Stimulated activated CD4-positive, alpha-beta T cell treated with anti-CD3 and anti-CD28 coated beads, Interleukin-2, amount 100 ng/mL, for 4 hours (primary cell): ENCODE results near the gene NR3C2.
"Not testable (repeated sequence)": the region's sequence is repeated elsewhere in the genome, so short reads cannot be mapped to it uniquely, and the experiment has no call there.

ENCODE experiments used
- DNase-seq: peaks from one replicate; pipeline ENCODE4 v3.0.0-alpha.2; 2020; ENCODE audit warnings: low read depth

NR3C2 gene

GRCh38 chr4:148164557-148164956, 277.7 kb downstream of the NR3C2 start:
- DNase-seq: no peak

DNA sequence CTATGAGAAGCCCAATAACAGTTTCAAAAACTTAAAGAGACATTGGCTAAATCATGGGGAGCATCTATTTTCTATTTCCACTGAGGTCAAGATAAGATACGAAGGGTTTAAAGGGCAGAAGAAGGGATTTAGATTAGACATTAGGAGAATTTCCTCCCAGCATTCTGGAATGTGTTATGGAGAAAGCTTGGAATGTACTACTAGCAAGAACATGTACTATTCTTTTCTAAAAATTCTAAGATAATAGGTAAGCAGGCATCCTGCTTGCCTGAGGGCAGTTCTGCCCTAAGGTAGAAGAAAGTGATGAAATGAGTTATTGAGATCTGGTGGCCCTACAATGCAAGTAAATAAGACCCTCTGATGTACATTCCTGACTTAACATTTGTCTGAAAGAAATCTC, 279.2 kb downstream of the NR3C2 start:
- DNase-seq: no peak

DNA sequence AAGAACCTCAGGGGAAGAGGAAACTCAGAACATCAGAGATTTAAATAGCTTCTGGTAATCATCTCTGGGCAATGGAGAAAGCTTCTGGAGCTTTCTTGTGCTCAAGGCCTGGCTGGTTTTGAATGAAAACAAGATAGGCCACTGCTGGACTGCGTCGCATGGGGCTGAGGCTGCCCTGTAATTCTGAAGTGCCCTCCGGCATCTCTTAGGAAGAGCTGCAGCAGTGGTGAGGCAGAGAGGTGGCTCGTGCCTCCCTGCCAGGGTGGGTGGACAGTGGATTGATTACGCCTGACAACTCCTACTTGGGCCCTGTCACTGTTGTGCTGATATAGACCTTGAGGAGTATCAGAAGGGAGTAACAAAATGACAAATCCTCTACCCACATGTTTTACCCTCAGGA, 279.7 kb downstream of the NR3C2 start:
- DNase-seq: no peak

DNA sequence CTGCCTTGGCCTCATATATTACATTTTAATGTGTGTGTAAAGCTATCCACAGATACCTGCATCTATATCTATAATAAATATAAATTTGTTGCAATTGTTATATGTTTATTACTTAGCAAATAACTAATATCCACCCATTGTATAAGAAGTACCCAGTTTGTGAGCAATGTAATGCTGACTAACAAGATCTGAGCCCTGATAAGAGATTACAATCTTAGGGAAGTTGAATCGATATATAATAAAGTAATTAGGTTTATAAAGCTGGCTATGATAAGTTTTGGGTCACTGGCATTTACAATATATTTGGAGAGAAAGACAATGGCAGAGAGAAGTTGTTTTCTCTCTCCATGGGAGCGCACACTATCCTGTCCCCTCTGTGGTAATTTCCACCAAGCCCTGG, 280.6 kb downstream of the NR3C2 start:
- DNase-seq: no peak

- no peak for DNase-seq
Observed at GRCh38 chr4:148159793-148160192, 282.4 kb downstream of the NR3C2 start.

DNA sequence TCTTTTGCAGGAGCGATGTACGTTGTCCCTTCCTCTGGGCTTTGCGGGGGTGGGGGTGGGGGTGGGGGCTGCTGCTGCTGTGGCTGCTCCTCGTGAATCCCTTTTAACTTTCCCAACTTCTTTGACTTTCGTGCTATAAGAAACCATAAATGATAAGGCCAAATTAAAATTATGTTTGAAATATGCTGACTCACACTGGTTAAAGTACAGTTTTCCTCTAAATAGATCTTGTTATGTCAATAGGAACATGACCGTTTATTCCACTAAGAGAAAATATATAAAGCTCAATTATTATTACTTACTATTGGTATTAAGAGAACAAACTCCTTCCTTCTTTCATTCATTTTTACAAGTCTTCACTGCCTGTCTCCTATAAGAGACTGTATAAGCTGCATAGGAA, 287.4 kb downstream of the NR3C2 start:
- no peak for DNase-seq

GRCh38 chr4:148152868-148153625, 289.2 kb downstream of the NR3C2 start:
- DNase-seq: no peak

GRCh38 chr4:148151806-148152205, 290.4 kb downstream of the NR3C2 start:
- no peak for DNase-seq

- no peak for DNase-seq
Observed at GRCh38 chr4:148145475-148145874, 296.7 kb downstream of the NR3C2 start.

DNA sequence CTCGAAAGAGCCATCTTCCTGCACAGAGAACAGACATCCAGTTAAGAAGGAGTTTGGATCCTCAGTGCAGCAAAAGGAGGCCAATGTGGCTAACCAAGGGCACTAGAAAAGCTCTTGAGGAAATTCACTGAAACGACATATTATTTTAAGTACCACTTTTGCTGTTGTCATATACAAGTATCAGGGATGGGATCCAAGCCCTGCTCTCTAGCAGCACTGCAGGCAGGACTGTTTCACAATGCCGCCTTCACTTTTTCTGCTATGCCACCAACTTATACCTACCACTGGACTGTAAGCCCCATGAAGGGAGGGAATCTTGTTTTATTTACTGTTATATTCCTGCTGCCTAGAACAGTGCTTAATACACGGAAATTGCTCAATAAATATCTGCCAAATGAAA, 299.0 kb downstream of the NR3C2 start:
- no peak for DNase-seq

- no peak for DNase-seq
Observed at GRCh38 chr4:148141501-148141900, 300.7 kb downstream of the NR3C2 start.

- DNase-seq: no peak
Observed at GRCh38 chr4:148126825-148127224, 315.4 kb downstream of the NR3C2 start.

- DNase-seq: no peak
Observed at GRCh38 chr4:148124512-148124911, 317.7 kb downstream of the NR3C2 start.

DNA sequence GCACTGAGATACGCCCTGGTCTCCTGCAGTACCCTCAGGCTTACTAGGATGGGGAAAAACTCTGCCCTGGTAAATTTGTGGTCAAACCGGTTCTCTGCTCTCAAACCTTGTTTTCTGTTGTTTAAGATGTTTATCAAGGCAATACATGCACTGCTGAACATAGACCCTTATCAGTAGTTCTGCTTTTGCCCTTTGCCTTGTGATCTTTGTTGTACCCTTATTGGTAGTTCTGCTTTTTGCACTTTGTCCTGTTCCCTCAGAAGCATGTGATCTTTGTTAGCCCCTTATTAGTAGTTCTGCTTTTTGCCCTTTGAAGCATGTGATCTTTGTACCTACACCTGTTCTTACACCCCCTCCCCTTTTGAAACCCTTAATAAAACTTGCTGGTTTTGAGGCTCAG, 319.1 kb downstream of the NR3C2 start:
- not testable (repeated sequence) for DNase-seq

- no peak for DNase-seq
Observed at GRCh38 chr4:148120216-148120615, 322.0 kb downstream of the NR3C2 start.

DNA sequence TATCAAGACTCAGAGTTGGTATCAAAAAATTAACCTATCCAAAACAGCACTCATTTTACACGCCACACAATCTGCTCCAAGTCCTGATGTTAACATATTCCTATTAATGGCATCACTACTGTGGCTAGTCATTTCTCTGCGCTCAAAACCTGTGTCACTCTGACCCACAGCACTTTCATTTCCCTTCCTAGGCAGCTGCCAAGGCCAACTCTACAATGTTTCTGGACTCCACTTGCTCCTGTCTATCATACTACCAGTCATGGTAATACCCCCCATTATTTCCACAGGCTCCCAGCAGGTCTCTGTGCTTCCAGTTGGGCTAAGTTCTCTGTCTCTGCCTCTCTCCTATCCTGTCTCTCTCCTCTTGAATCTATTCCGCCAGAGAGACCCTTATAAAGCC, 323.6 kb downstream of the NR3C2 start:
- no peak for DNase-seq

GRCh38 chr4:148118179-148118578, 324.0 kb downstream of the NR3C2 start:
- DNase-seq: no peak

GRCh38 chr4:148116969-148117368, 325.2 kb downstream of the NR3C2 start:
- no peak for DNase-seq

- DNase-seq: no peak
Observed at GRCh38 chr4:148116264-148116663, 325.9 kb downstream of the NR3C2 start.

DNA sequence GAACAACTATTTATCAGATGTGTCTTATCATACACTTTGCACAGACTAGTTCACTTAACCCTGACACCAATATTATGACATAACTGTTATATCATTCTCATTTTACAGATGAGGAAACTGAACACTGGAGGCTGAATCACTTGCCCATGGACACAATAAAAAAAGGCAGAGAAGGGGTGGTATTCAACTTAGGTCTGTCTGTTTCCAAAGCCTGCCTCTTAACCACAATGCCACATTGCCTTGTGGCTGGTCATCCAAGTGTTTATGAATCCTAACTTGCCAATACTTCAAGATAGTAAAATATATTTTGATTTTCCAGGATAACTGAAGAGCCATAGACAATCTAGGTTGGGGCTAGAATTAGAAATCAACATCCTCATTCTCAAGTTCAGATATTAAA, 327.8 kb downstream of the NR3C2 start:
- DNase-seq: no peak

DNA sequence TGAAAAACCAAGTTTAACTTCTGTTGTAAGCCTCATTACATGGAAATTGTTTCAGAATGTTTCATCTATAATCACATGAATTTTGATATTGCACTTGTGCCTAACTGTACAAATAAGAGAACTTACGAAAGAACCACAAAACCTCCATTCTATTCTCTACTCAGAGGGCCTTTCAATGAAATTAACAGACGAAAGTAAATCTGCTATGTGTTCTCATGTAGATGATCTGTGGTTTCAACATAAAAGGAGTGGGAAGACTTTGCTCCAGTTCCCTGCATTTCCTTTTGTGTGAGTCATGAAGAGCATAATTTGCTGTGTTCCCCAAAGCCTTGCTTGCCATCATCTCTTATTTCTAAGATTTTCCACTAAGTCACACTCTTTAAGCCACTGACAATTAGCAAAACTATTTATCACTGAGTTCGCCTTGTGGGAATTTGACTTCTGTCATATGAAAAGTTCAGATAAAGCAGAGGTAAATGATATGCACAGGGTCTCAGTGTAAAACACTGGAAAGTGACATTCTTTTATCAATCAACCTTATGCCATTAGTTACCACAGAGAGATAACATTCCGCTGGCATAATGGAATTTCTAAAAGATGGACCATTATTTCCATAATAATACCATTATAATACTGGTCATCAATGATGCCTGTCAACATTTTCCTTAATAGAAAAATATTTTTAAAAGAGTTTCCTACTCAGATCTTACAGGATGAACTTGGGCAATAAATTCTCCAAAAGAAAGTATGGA, 329.8 kb downstream of the NR3C2 start:
- DNase-seq: no peak

DNA sequence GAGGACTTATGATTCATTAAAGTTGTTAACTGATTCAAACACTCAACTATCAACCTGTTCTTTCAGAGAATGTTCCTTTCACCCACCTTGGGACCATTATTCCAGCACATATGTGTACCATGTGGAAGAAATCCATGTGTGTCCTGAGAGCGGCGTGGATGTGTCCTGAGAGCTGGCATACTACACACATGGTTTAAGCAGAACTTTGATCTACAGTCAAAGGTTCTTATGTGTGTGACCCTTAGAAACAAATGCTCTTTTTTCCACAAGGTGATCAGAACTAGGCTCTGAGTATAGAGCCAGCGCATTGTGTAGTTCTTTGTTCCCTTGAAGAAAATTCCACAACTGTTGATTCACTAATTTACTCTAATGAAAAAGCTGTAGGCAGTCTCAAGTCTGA, 332.0 kb downstream of the NR3C2 start:
- no peak for DNase-seq

DNA sequence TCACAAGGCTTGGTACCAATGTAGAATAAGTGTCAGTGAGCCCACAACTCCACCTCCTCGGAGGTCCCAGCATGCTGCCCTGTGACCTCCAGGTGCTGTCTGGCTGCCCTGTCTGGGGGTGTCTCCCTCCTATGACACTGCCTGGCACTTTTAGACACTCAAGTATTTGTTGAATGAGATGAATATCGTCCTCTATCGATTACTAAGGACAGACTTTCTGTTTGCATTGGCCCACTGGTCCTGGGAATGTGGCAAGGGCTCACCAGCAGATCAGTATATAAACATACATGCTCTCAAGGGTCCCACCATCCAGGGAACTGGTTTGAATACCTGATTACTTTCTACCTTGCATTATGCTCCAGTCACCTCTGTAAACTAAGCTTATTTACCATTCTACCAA, 333.0 kb downstream of the NR3C2 start:
- DNase-seq: no peak

DNA sequence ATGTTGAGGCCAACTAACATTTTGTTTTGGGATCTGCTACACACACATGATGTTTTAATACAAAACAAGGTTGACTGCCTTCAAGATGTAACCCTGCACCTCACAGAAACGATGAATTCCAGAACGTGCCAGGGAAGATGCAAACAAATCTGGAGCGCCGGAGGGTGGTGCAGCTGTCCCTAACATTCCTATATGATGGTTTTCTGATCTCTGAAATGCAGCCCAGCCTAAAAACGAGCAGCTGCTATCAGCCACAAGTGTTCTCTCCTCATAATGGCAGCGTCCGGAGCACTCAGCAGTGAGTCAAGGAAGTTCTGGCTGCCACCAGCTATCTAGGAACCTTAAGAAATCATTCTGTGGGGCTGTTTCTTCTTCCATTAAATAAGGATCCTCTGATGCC, 333.4 kb downstream of the NR3C2 start:
- DNase-seq: no peak
